ENCODE results near the gene COL27A1. TPM values are rescaled to one million over a fixed set of nuclear protein-coding genes. Genes with fewer than 3 reads are reported as not detected.
A peak's percentile ranks its signal among the peaks of the same experiment; 100 is the strongest.

Gene COL27A1
- total RNA-seq, 2 donors from 2014 or later: 18.5 to 57.1 TPM

- no peak for DNase-seq (ENCODE audit: low spot score)
- H3K27ac ChIP-seq: peak overlapping the region; percentile 32 to 68
These were observed 12.3 kb downstream of the COL27A1 start for GRCh38 chr9:114167591-114168091.

GRCh38 chr9:114168281-114169028 lies 13.1 kb downstream of the COL27A1 start:
- Histone ChIP-seq H3K27ac (peak overlapping the region; percentile 32 to 68), H3K4me3 (no peak overlapping the region), H3K27me3 (replicated peaks; ENCODE audit: insufficient read depth) (no peaks in the 10 kb centered on the region), H3K4me1 (ENCODE audit: control insufficient read depth in 1 of 2, low read depth in 2 of 2) (peaks cover 28 to 83% of the 10 kb centered on the region in 2 donors), H3K9me3 (no peaks in the 10 kb centered on the region), H3K36me3 (no peaks in the 10 kb centered on the region)
- DNase-seq (ENCODE audit: low spot score): no peak
- TF ChIP-seq CTCF (IDR thresholded peaks at IDR 0.05): no peak
- ATAC-seq (ENCODE audit: insufficient number of reproducible peaks, low FRiP score, low read depth): no peak

More at GRCh38 chr9:114167591-114168091, 12.3 kb downstream of the COL27A1 start:
- Histone ChIP-seq H3K4me1 (ENCODE audit: control insufficient read depth in 1 of 2, low read depth in 2 of 2) (peaks cover 31 to 83% of the 10 kb centered on the region in 2 donors), H3K9me3 (no peaks in the 10 kb centered on the region), H3K27me3 (replicated peaks; ENCODE audit: insufficient read depth) (no peaks in the 10 kb centered on the region), H3K36me3 (no peaks in the 10 kb centered on the region), H3K4me3 (no peak overlapping the region)
- TF ChIP-seq CTCF (IDR thresholded peaks at IDR 0.05): no peak
- ATAC-seq (ENCODE audit: insufficient number of reproducible peaks, low FRiP score, low read depth): no peak

- Histone ChIP-seq H3K9me3 (no peaks in the 10 kb centered on the region), H3K36me3 (no peaks in the 10 kb centered on the region), H3K27ac (peak overlapping the region; percentile 32 to 68), H3K4me1 (ENCODE audit: control insufficient read depth in 1 of 2, low read depth in 2 of 2) (peaks cover 30 to 83% of the 10 kb centered on the region in 2 donors), H3K4me3 (no peak overlapping the region), H3K27me3 (replicated peaks; ENCODE audit: insufficient read depth) (no peaks in the 10 kb centered on the region)
- DNase-seq (ENCODE audit: low spot score): no peak
- no peak for ATAC-seq (ENCODE audit: insufficient number of reproducible peaks, low FRiP score, low read depth)
- no peak for TF ChIP-seq CTCF (IDR thresholded peaks at IDR 0.05)
These were observed 14.0 kb downstream of the COL27A1 start for GRCh38 chr9:114169029-114169951.

GRCh38 chr9:114169952-114170770 lies 14.8 kb downstream of the COL27A1 start:
- Histone ChIP-seq H3K4me1 (ENCODE audit: control insufficient read depth in 1 of 2, low read depth in 2 of 2) (peaks cover 37 to 91% of the 10 kb centered on the region in 2 donors), H3K36me3 (no peaks in the 10 kb centered on the region), H3K27me3 (replicated peaks; ENCODE audit: insufficient read depth) (no peaks in the 10 kb centered on the region), H3K27ac (peak overlapping the region; percentile 32 to 68), H3K9me3 (no peaks in the 10 kb centered on the region), H3K4me3 (no peak overlapping the region)
- TF ChIP-seq CTCF (IDR thresholded peaks at IDR 0.05): no peak
- ATAC-seq (ENCODE audit: insufficient number of reproducible peaks, low FRiP score, low read depth) (no peak), DNase-seq (ENCODE audit: low spot score) (no peak)
